Parathyroid adenoma (tissue), 2 donors: ENCODE results near the gene PLPP7.

ENCODE experiments used
- H2AFZ ChIP-seq: fragments of 300-600 bp; sonication (generic); one replicate; pipeline ENCODE4 v1.7.0; 2017; ENCODE audit warnings: antibody characterized with exemption, mild to moderate bottlenecking
- H3K27ac ChIP-seq: fragments of 300-600 bp; sonication (generic); one replicate; pipeline ENCODE4 v1.7.0; 2017
- H3K27me3 ChIP-seq: fragments of 300-600 bp; sonication (generic); one replicate; pipeline ENCODE4 v1.7.0; 2017; ENCODE audit warnings: low read length; ENCODE audit not compliant: control insufficient read depth, insufficient read depth
- H3K36me3 ChIP-seq: fragments of 300-600 bp; sonication (generic); one replicate; pipeline ENCODE4 v1.7.0; 2017; ENCODE audit warnings: low read length; ENCODE audit not compliant: control insufficient read depth, insufficient read depth
- H3K4me1 ChIP-seq: fragments of 300-600 bp; sonication (generic); one replicate; pipeline ENCODE4 v1.7.0; 2017; ENCODE audit warnings: control low read depth
- H3K4me2 ChIP-seq: fragments of 300-600 bp; sonication (generic); one replicate; pipeline ENCODE4 v1.7.0; 2017; ENCODE audit warnings: low read length
- H3K4me3 ChIP-seq: fragments of 300-600 bp; sonication (generic); one replicate; pipeline ENCODE4 v1.7.0; 2017; ENCODE audit warnings: low read depth, low read length
- H3K79me2 ChIP-seq: fragments of 300-600 bp; sonication (generic); one replicate; pipeline ENCODE4 v1.7.0; 2017; ENCODE audit warnings: control low read depth
- H3K9ac ChIP-seq: fragments of 300-600 bp; sonication (generic); one replicate; pipeline ENCODE4 v1.7.0; 2017; ENCODE audit warnings: mild to moderate bottlenecking
- H3K9me3 ChIP-seq: fragments of 300-600 bp; sonication (generic); one replicate; pipeline ENCODE4 v1.7.0; 2017; ENCODE audit warnings: low read length; ENCODE audit not compliant: control insufficient read depth
- CTCF ChIP-seq: fragments of 300-600 bp; sonication (generic); IDR thresholded peaks from one replicate; pipeline ENCODE4 v1.7.0; 2017; ENCODE audit warnings: antibody characterized with exemption, mild to moderate bottlenecking
- donor health status: primary hyperparathyroidism.

The PLPP7 gene

GRCh38 chr9:131273146-131273855 is 16.2 kb upstream of the PLPP7 start:
- Histone ChIP-seq H3K27ac (peak overlapping the region; percentile 56), H3K9ac (no peak overlapping the region), H3K9me3 (no peaks in the 10 kb centered on the region), H3K79me2 (no peaks in the 10 kb centered on the region), H3K4me1 (no peaks in the 10 kb centered on the region), H3K27me3 (no peaks in the 10 kb centered on the region), H3K4me3 (no peak overlapping the region), H3K36me3 (no peaks in the 10 kb centered on the region), H3K4me2 (no peak overlapping the region), H2AFZ (no peak overlapping the region)
- TF ChIP-seq CTCF: no peak

- H3K4me2 ChIP-seq: peak overlapping the region; percentile 9
- no peaks in the 10 kb centered on the region for H3K4me1 ChIP-seq
- no peaks in the 10 kb centered on the region for H3K9me3 ChIP-seq
- no peak overlapping the region for H3K4me3 ChIP-seq
- H3K79me2 ChIP-seq: no peaks in the 10 kb centered on the region
- H3K36me3 ChIP-seq: no peaks in the 10 kb centered on the region
- TF ChIP-seq CTCF: no peak
- H2AFZ ChIP-seq: no peak overlapping the region
- no peak overlapping the region for H3K9ac ChIP-seq
- H3K27ac ChIP-seq: peak overlapping the region; percentile 56
- no peaks in the 10 kb centered on the region for H3K27me3 ChIP-seq
These were observed 15.5 kb upstream of the PLPP7 start for GRCh38 chr9:131273856-131274673.

- Histone ChIP-seq H3K36me3 (no peaks in the 10 kb centered on the region), H2AFZ (no peak overlapping the region), H3K9ac (no peak overlapping the region), H3K4me3 (no peak overlapping the region), H3K27me3 (no peaks in the 10 kb centered on the region), H3K4me1 (no peaks in the 10 kb centered on the region), H3K79me2 (no peaks in the 10 kb centered on the region), H3K27ac (peak overlapping the region; percentile 29), H3K9me3 (no peaks in the 10 kb centered on the region), H3K4me2 (peak overlapping the region; percentile 17)
- TF ChIP-seq CTCF: no peak
These were observed 14.7 kb upstream of the PLPP7 start for GRCh38 chr9:131274674-131275331.

- Histone ChIP-seq H3K4me3 (no peak overlapping the region), H3K9ac (no peak overlapping the region), H3K27ac (no peak overlapping the region), H3K27me3 (no peaks in the 10 kb centered on the region), H3K79me2 (no peaks in the 10 kb centered on the region), H2AFZ (no peak overlapping the region), H3K9me3 (no peaks in the 10 kb centered on the region), H3K36me3 (no peaks in the 10 kb centered on the region), H3K4me2 (peak overlapping the region; percentile 17), H3K4me1 (no peaks in the 10 kb centered on the region)
- TF ChIP-seq CTCF: no peak
These were observed 14.0 kb upstream of the PLPP7 start for GRCh38 chr9:131275332-131276093.
